H1 (cell line): ENCODE data around the gene C14orf132.

Source experiments
- BACH1 ChIP-seq: IDR thresholded peaks from 2 replicates; pipeline ENCODE4 v1.6.1; 2012; ENCODE audit warnings: low read length, improper control_type of control experiment
- BRCA1 ChIP-seq: IDR thresholded peaks from 2 replicates; pipeline ENCODE4 v1.6.1; 2012; ENCODE audit warnings: low read depth, low read length, improper control_type of control experiment
- CTCF ChIP-seq, 3 experiments: IDR thresholded peaks; 1 replicate in 2 of 3; 2 replicates in 1 of 3; pipeline versions ENCODE4 v1.5.1 to v1.6.1; 2011; ENCODE audit warnings: low read length in 3 of 3, mild to moderate bottlenecking in 3 of 3, inconsistent platforms in 2 of 3, low read depth in 1 of 3, moderate library complexity in 1 of 3; ENCODE audit not compliant: insufficient read depth in 1 of 3; ENCODE audit errors: control extremely low read depth in 1 of 3
- POLR2A ChIP-seq, 2 experiments: IDR thresholded peaks; 1 replicate in 1 of 2; 2 replicates in 1 of 2; pipeline ENCODE4 v1.6.1; 2011; ENCODE audit warnings: low read depth in 2 of 2, low read length in 2 of 2, mild to moderate bottlenecking in 2 of 2; ENCODE audit errors: control extremely low read depth in 1 of 2
- POLR2AphosphoS5 ChIP-seq: IDR thresholded peaks from 2 replicates; pipeline ENCODE4 v1.6.1; 2011; ENCODE audit warnings: low read depth, low read length
- TCF12 ChIP-seq: IDR thresholded peaks from 2 replicates; pipeline ENCODE4 v1.6.1; 2011; ENCODE audit warnings: low read depth, mild to moderate bottlenecking, low read length
- TF ChIP-seq, protein P1 (sequence below): IDR thresholded peaks from 2 replicates; pipeline ENCODE4 v1.6.1; 2011; ENCODE audit warnings: low read length, improper control_type of control experiment

GRCh38 chr14:96060186-96060933 is 21.2 kb downstream of the C14orf132 start:
- no peak for TF ChIP-seq BACH1
- no peak for TF ChIP-seq POLR2AphosphoS5
- TF ChIP-seq TCF12: no peak
- no peak for TF ChIP-seq CTCF (IDR thresholded peaks at IDR 0.05; ENCODE audit: control extremely low read depth in 1 of 3, insufficient read depth in 1 of 3, low read depth in 1 of 3, low read length in 3 of 3)
- no peak for TF ChIP-seq POLR2A (IDR thresholded peaks at IDR 0.05; ENCODE audit: control extremely low read depth in 1 of 2, low read depth in 2 of 2, low read length in 2 of 2)
- TF ChIP-seq BRCA1: no peak
- TF ChIP-seq, protein P1, sequence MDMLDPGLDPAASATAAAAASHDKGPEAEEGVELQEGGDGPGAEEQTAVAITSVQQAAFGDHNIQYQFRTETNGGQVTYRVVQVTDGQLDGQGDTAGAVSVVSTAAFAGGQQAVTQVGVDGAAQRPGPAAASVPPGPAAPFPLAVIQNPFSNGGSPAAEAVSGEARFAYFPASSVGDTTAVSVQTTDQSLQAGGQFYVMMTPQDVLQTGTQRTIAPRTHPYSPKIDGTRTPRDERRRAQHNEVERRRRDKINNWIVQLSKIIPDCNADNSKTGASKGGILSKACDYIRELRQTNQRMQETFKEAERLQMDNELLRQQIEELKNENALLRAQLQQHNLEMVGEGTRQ: no peak
